ENCODE data around the gene CFAP90.

- TF ChIP-seq CTCF (IDR thresholded peaks at IDR 0.05; ENCODE audit: extremely low read depth in 1 of 2, insufficient read depth in 1 of 2, low read depth in 1 of 2, low read length in 2 of 2) (no peak), JUN (IDR thresholded peaks at IDR 0.05; ENCODE audit: borderline replicate concordance, insufficient read depth, insufficient read length, low read depth) (no peak)
These were observed 39.2 kb downstream of the CFAP90 start for GRCh38 chr5:7811715-7812114.

Measured in endothelial cell of umbilical vein (primary cell).